DMS53 (cell line): ENCODE data around the gene KCNE1.
"Not testable (repeated sequence)": the region's sequence is repeated elsewhere in the genome, so short reads cannot be mapped to it uniquely, and the experiment has no call there.

Experiments used
- DNase-seq: peaks from one replicate; lab custom pipeline; 2025; lab: John Stamatoyannopoulos, UW

The KCNE1 gene

DNA sequence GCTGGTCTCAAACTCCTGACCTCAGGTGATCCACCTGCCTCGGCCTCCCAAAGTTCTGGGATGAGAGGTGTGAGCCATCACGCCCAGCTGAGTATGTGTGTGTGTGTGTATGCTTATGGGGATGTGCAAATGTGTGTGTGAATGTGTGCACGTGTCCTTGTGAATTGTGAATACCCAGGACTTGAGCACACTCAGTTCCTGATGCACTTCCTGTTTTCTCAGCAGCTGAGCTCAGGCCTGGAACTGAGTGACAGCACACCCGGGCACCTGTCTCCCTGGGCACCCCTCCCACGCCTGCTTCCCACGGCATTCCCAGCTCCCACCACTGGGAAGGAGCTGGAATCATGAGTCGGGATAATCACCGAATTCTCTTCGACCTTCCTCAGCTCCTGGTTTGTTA lies 104.7 kb downstream of the KCNE1 start:
- DNase-seq: not testable (repeated sequence)

DNA sequence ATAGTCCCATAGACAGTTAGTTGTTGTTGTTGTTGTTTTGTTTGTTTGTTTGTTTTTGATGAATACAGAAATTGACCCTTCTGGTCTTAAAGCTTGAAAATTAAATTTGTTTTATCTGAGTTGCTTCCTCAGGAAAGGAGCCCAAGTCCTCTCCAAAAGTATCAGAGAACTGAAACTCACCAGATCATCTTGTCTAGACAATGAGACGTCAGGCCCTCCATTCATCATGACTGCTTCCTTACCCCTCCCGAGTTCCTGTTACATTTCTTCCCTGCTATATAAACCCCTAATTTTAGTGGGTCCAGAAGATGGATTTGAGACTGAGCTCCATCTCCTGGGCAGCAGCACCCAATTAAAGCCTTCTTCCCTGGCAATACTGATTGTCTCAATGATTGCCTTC lies 105.3 kb downstream of the KCNE1 start:
- not testable (repeated sequence) for DNase-seq

DNA sequence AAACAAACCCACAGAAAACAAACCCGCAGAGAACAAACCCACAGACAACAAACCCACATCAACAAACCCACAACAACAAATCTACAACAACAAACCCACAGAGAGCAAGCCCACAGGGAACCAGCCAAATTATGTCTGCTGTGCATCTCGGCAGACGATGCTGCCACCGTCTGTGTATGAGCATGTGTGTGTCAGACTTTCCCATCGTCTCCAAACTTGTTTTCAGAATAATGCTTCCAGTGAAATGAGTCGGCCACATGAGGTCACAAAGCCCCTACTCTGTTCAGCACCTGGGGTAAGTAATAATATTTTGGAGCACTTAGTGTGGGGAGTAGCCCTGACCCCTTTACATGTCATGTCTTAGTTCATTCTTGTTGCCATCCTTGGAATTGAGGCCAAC lies 105.9 kb downstream of the KCNE1 start:
- DNase-seq: not testable (repeated sequence)

DNA sequence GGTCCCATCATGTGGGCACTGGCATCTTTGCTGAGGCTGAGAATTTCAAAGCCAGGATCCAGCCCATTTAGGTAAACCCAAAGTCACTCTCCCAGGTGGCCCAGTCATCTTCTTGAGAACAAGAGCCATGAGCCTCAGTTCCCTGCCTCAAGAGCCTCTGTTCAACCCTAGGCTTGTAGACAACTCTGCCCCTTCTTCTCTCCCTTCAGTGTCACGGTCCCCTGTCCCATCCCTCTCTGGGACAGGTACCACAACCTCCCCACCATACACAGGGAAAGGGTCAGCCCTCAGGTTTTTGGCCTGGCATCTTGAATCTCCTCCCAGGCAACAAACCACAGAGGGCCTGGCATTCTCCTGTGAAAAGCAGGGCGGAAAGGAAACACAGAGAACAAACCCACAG lies 106.3 kb downstream of the KCNE1 start:
- not testable (repeated sequence) for DNase-seq

DNA sequence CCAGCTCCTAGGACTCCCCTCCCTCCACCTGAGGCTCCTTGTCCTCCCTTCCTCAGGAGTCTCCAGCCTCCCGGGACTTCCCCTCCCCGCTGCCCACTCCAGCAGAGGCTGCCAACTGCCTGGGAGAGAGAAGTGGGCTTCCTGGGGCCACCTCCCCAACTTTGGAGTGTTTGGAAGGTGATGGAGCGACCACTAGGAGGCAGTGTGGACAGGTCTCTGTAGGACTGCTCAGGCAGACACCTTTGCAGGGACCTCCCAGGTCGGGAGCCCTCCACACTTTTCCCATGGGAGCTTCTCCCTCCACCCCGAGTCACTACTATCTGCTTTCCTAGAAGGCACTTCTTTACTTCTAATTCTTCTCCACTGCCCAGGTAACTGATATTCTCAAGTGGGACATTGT lies 107.3 kb downstream of the KCNE1 start:
- DNase-seq: not testable (repeated sequence)

DNA sequence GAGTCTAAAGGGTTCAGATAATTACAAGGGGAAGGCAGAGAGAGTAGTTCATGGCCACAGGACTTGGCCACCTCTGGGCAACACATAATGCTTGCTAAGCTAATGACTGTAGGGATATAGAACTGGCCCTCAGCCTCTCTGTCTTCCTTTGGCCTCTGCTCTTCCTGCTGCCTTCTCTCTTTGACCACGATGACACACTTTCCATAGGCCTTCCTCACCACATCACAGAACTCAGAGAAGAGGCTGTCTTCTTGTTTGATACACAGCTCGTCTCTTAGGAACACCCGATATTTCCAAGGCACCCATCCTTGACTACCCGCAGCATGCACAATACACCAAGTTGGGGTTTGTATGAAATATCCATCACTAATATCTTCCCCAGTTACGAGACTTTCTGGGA lies 111.5 kb downstream of the KCNE1 start:
- DNase-seq: not testable (repeated sequence)
